Measurements from ENCODE around the gene ZBTB46. TPM values are rescaled to one million over a fixed set of nuclear protein-coding genes. Genes with fewer than 3 reads are reported as not detected.

ZBTB46 gene
- total RNA-seq, 4 donors from 2014 or later, result 1.2 to 6.7 (median 5.7) TPM

GRCh38 chr20:63787749-63788148 lies 43.3 kb downstream of the ZBTB46 start:
- WGBS, 2 donors, result 86 to 87% methylated on average over 16 of the region's 16 CpGs
- TF ChIP-seq CTCF (IDR thresholded peaks at IDR 0.05) (no peak), POLR2A (IDR thresholded peaks at IDR 0.05) (no peak)
- DNase-seq (ENCODE audit: low spot score in 2 of 2), result no peak
- intact Hi-C loops (cut with DNase I; ENCODE audit: low total_unique reads), result loop anchor here (10.0 kb wide), 1 partner anchor 187 kb away; the partner anchor contains the start of gene SAMD10
- no peak overlapping the region for H3K4me3 ChIP-seq (ENCODE audit: low read depth, poor library complexity, severe bottlenecking)

- no peak for TF ChIP-seq CTCF (IDR thresholded peaks at IDR 0.05)
- DNase-seq (ENCODE audit: low spot score in 2 of 2), result no peak
- intact Hi-C loops (cut with DNase I; ENCODE audit: low total_unique reads), result loop anchor here (10.0 kb wide), 1 partner anchor 187 kb away; the partner anchor contains the start of gene SAMD10
- WGBS, 2 donors, result 87 to 91% methylated on average over 11 of the region's 11 CpGs
- no peak overlapping the region for H3K4me3 ChIP-seq (ENCODE audit: low read depth, poor library complexity, severe bottlenecking)
Measured at GRCh38 chr20:63787302-63787701, 43.8 kb downstream of the ZBTB46 start.

GRCh38 chr20:63785691-63786131 lies 45.4 kb downstream of the ZBTB46 start:
- H3K4me3 ChIP-seq (ENCODE audit: low read depth, poor library complexity, severe bottlenecking), result no peak overlapping the region
- intact Hi-C loops (cut with DNase I; ENCODE audit: low total_unique reads), result loop anchor here (10.0 kb wide), 1 partner anchor 189 kb away; the partner anchor contains the start of gene SAMD10
- no peak for TF ChIP-seq CTCF (IDR thresholded peaks at IDR 0.05)
- no peak for TF ChIP-seq POLR2A (IDR thresholded peaks at IDR 0.05)
- no peak for DNase-seq (ENCODE audit: low spot score in 2 of 2)
- 72 to 75% methylated on average over 14 of the region's 14 CpGs for WGBS, 2 donors

GRCh38 chr20:63783970-63784369 lies 47.1 kb downstream of the ZBTB46 start:
- no peak overlapping the region for H3K4me3 ChIP-seq (ENCODE audit: low read depth, poor library complexity, severe bottlenecking)
- 88 to 89% methylated on average over 16 of the region's 16 CpGs for WGBS, 2 donors
- no peak for DNase-seq (ENCODE audit: low spot score in 2 of 2)
- intact Hi-C loops (cut with DNase I; ENCODE audit: low total_unique reads), result loop anchor here (10.0 kb wide), 1 partner anchor 191 kb away; the partner anchor contains the start of gene SAMD10
- no peak for TF ChIP-seq POLR2A (IDR thresholded peaks at IDR 0.05)
- no peak for TF ChIP-seq CTCF (IDR thresholded peaks at IDR 0.05)

- WGBS, 2 donors, result 87 to 90% methylated on average over 6 to 12 of the region's 12 CpGs
- TF ChIP-seq CTCF (IDR thresholded peaks at IDR 0.05), result no peak
- no peak for DNase-seq (ENCODE audit: low spot score in 2 of 2)
- intact Hi-C loops (cut with DNase I; ENCODE audit: low total_unique reads), result loop anchor here (10.0 kb wide), 1 partner anchor 192 kb away; the partner anchor contains the start of gene SAMD10
- H3K4me3 ChIP-seq (ENCODE audit: low read depth, poor library complexity, severe bottlenecking), result no peak overlapping the region
Measured at GRCh38 chr20:63782521-63782971, 48.5 kb downstream of the ZBTB46 start.

GRCh38 chr20:63782051-63782471 lies 49.0 kb downstream of the ZBTB46 start:
- WGBS, 2 donors, result 80% methylated on average over 17 of the region's 18 CpGs
- TF ChIP-seq CTCF (IDR thresholded peaks at IDR 0.05), result no peak
- no peak for DNase-seq (ENCODE audit: low spot score in 2 of 2)
- intact Hi-C loops (cut with DNase I; ENCODE audit: low total_unique reads), result loop anchor here (10.0 kb wide), 1 partner anchor 193 kb away; the partner anchor contains the start of gene SAMD10
- no peak overlapping the region for H3K4me3 ChIP-seq (ENCODE audit: low read depth, poor library complexity, severe bottlenecking)

All from lower leg skin (tissue), 4 donors.